Effector CD8-positive, alpha-beta T cell (primary cell): Measurements from ENCODE around the gene TXNL1.
"Not testable (repeated sequence)": the region's sequence is repeated elsewhere in the genome, so short reads cannot be mapped to it uniquely, and the experiment has no call there.

ENCODE experiments used
- DNase-seq: peaks from one replicate; lab custom pipeline; 2025; lab: John Stamatoyannopoulos, UW

TXNL1 gene

GRCh38 chr18:56645415-56646016, 7.1 kb upstream of the TXNL1 start:
- no peak for DNase-seq

GRCh38 chr18:56643381-56643780, 5.0 kb upstream of the TXNL1 start:
- DNase-seq, result no peak

- DNase-seq, result no peak
Measured at GRCh38 chr18:56641714-56642337, 3.4 kb upstream of the TXNL1 start.

GRCh38 chr18:56639571-56639970, 1.2 kb upstream of the TXNL1 start:
- DNase-seq, result no peak

- DNase-seq, result no peak
Measured at GRCh38 chr18:56639104-56639381, 651 bp upstream of the TXNL1 start.

GRCh38 chr18:56637711-56638231, 621 bp downstream of the TXNL1 start:
- DNase-seq, result peak; percentile 21

GRCh38 chr18:56637176-56637575, 1.2 kb downstream of the TXNL1 start:
- DNase-seq, result no peak

- no peak for DNase-seq
Measured at GRCh38 chr18:56635007-56635406, 3.4 kb downstream of the TXNL1 start.

GRCh38 chr18:56632070-56633022, 6.0 kb downstream of the TXNL1 start:
- no peak for DNase-seq

GRCh38 chr18:56627991-56628390, 10.4 kb downstream of the TXNL1 start:
- no peak for DNase-seq

GRCh38 chr18:56615738-56616520, 22.5 kb downstream of the TXNL1 start:
- DNase-seq, result no peak

GRCh38 chr18:56606618-56607017, 31.8 kb downstream of the TXNL1 start:
- DNase-seq, result no peak

- no peak for DNase-seq
Measured at GRCh38 chr18:56598422-56598821, 40.0 kb downstream of the TXNL1 start.

GRCh38 chr18:56593906-56594305, 44.5 kb downstream of the TXNL1 start:
- DNase-seq, result no peak

- no peak for DNase-seq
Measured at GRCh38 chr18:56580026-56580425, 58.4 kb downstream of the TXNL1 start.

- no peak for DNase-seq
Measured at GRCh38 chr18:56579451-56579850, 58.9 kb downstream of the TXNL1 start.

- DNase-seq, result no peak
Measured at GRCh38 chr18:56576826-56577573, 61.4 kb downstream of the TXNL1 start.

- no peak for DNase-seq
Measured at GRCh38 chr18:56575819-56576663, 62.4 kb downstream of the TXNL1 start.

- DNase-seq, result no peak
Measured at GRCh38 chr18:56574861-56575260, 63.5 kb downstream of the TXNL1 start.

- DNase-seq, result not testable (repeated sequence)
Measured at GRCh38 chr18:56572267-56572666, 66.1 kb downstream of the TXNL1 start.
